ENCODE measurements around the gene APOBEC3C.
"Not testable (repeated sequence)": the region's sequence is repeated elsewhere in the genome, so short reads cannot be mapped to it uniquely, and the experiment has no call there.

The APOBEC3C gene

GRCh38 chr22:38981992-38982927, 31.8 kb upstream of the APOBEC3C start, which contains the start of gene APOBEC3B:
APOBEC3B (plus strand) TSS chr22:38982347; CDS start chr22:38982454, 107 bp downstream.
- FAIRE-seq (peak; percentile 91), DNase-seq (ENCODE audit: extremely low spot score, insufficient read length, low read depth) (peak; percentile 48)

GRCh38 chr22:38984224-38984623, 29.8 kb upstream of the APOBEC3C start:
- FAIRE-seq (no peak), DNase-seq (ENCODE audit: extremely low spot score, insufficient read length, low read depth) (no peak)

GRCh38 chr22:38984784-38985757, 29.0 kb upstream of the APOBEC3C start:
- peak; percentile 90 for FAIRE-seq
- not testable (repeated sequence) for DNase-seq (ENCODE audit: extremely low spot score, insufficient read length, low read depth)

- DNase-seq (ENCODE audit: extremely low spot score, insufficient read length, low read depth) (no peak), FAIRE-seq (no peak)
Observed at GRCh38 chr22:38986629-38987028, 27.4 kb upstream of the APOBEC3C start.

GRCh38 chr22:38987171-38987895, 26.7 kb upstream of the APOBEC3C start:
- no peak for DNase-seq (ENCODE audit: extremely low spot score, insufficient read length, low read depth)
- no peak for FAIRE-seq

GRCh38 chr22:38989466-38989865, 24.6 kb upstream of the APOBEC3C start:
- FAIRE-seq (no peak), DNase-seq (ENCODE audit: extremely low spot score, insufficient read length, low read depth) (no peak)

GRCh38 chr22:38992871-38993371, 21.1 kb upstream of the APOBEC3C start:
- DNase-seq (ENCODE audit: extremely low spot score, insufficient read length, low read depth); FAIRE-seq: not testable (repeated sequence)

GRCh38 chr22:38996105-38996504, 18.0 kb upstream of the APOBEC3C start:
- FAIRE-seq = no peak
- no peak for DNase-seq (ENCODE audit: extremely low spot score, insufficient read length, low read depth)

- FAIRE-seq = no peak
- DNase-seq (ENCODE audit: extremely low spot score, insufficient read length, low read depth) = no peak
Observed at GRCh38 chr22:38997518-38997917, 16.5 kb upstream of the APOBEC3C start.

GRCh38 chr22:39003165-39003638, 10.9 kb upstream of the APOBEC3C start:
- FAIRE-seq (peak; percentile 96), DNase-seq (ENCODE audit: extremely low spot score, insufficient read length, low read depth) (peak; percentile 72)

GRCh38 chr22:39007177-39007576, 6.9 kb upstream of the APOBEC3C start:
- DNase-seq (ENCODE audit: extremely low spot score, insufficient read length, low read depth) (no peak), FAIRE-seq (no peak)

- FAIRE-seq; DNase-seq (ENCODE audit: extremely low spot score, insufficient read length, low read depth): not testable (repeated sequence)
Observed at GRCh38 chr22:39008271-39008850, 5.7 kb upstream of the APOBEC3C start.

- no peak for FAIRE-seq
- DNase-seq (ENCODE audit: extremely low spot score, insufficient read length, low read depth) = no peak
Observed at GRCh38 chr22:39010946-39011345, 3.1 kb upstream of the APOBEC3C start.

GRCh38 chr22:39012533-39013511, 1.2 kb upstream of the APOBEC3C start:
- peak; percentile 33 for FAIRE-seq
- no peak for DNase-seq (ENCODE audit: extremely low spot score, insufficient read length, low read depth)

GRCh38 chr22:39013561-39013941, 506 bp upstream of the APOBEC3C start:
- DNase-seq (ENCODE audit: extremely low spot score, insufficient read length, low read depth); FAIRE-seq: not testable (repeated sequence)

- not testable (repeated sequence) for DNase-seq (ENCODE audit: extremely low spot score, insufficient read length, low read depth)
- FAIRE-seq = peak; percentile 69
Observed at GRCh38 chr22:39014723-39015121, 665 bp downstream of the APOBEC3C start.

- no peak for FAIRE-seq
- DNase-seq (ENCODE audit: extremely low spot score, insufficient read length, low read depth) = no peak
Observed at GRCh38 chr22:39016592-39016991, 2.5 kb downstream of the APOBEC3C start.

All from GM18507 (cell line).